HepG2 (cell line): ENCODE data around the gene JOSD1. TPM values are rescaled to one million over a fixed set of nuclear protein-coding genes. Genes with fewer than 3 reads are reported as not detected.

Experiments
- BCLAF1 ChIP-seq: fragments of 450-650 bp; IDR thresholded peaks from 2 replicates; pipeline ENCODE4 v1.6.1; 2017; ENCODE audit warnings: mild to moderate bottlenecking
- CHD2 ChIP-seq: IDR thresholded peaks from 2 replicates; pipeline ENCODE4 v1.6.1; 2011; ENCODE audit warnings: low read depth, low read length, improper control_type of control experiment
- FOSL2 ChIP-seq: sonication (generic); formaldehyde crosslinking; IDR thresholded peaks from 2 replicates; pipeline ENCODE4 v1.4.0; 2020; ENCODE audit warnings: missing genetic modification reagents
- NR2F1 ChIP-seq, 2 experiments: fragments of 450-650 bp in 1 of 2; formaldehyde crosslinking in 1 of 2; IDR thresholded peaks; 2 replicates each; pipeline versions ENCODE4 v1.5.0 to v1.6.1; 2016 to 2020; ENCODE audit warnings: mild to moderate bottlenecking in 1 of 2, missing compliant biosample characterization in 1 of 2, missing genetic modification reagents in 1 of 2, moderate library complexity in 1 of 2
- TGIF2 ChIP-seq: IDR thresholded peaks from 2 replicates; pipeline ENCODE4 v1.6.1; 2016; ENCODE audit warnings: control low read depth, missing compliant biosample characterization
- ZBTB21 ChIP-seq: sonication (generic); formaldehyde crosslinking; IDR thresholded peaks from 2 replicates; pipeline ENCODE4 v1.4.0; 2020; ENCODE audit warnings: missing genetic modification reagents
- ZBTB46 ChIP-seq: sonication (generic); formaldehyde crosslinking; IDR thresholded peaks from 2 replicates; pipeline ENCODE4 v1.4.0; 2020; ENCODE audit warnings: mild to moderate bottlenecking, missing genetic modification reagents, borderline replicate concordance
- ZHX2 ChIP-seq, 2 experiments: sonication (generic) in 1 of 2; formaldehyde crosslinking in 1 of 2; IDR thresholded peaks; 2 replicates each; pipeline versions ENCODE4 v1.6.1 to v1.9.0; 2014 to 2022; ENCODE audit warnings: antibody characterized with exemption in 1 of 2, borderline replicate concordance in 1 of 2, inconsistent platforms in 1 of 2, low read depth in 1 of 2, missing genetic modification reagents in 1 of 2
- ZNF367 ChIP-seq: sonication (generic); formaldehyde crosslinking; IDR thresholded peaks from 2 replicates; pipeline ENCODE4 v1.4.0; 2020; ENCODE audit warnings: missing genetic modification reagents, borderline replicate concordance
- ZNF430 ChIP-seq: sonication (generic); formaldehyde crosslinking; IDR thresholded peaks from 2 replicates; pipeline ENCODE4 v1.9.0; 2021; ENCODE audit warnings: mild to moderate bottlenecking, missing genetic modification reagents
- ZNF501 ChIP-seq: sonication (generic); formaldehyde crosslinking; IDR thresholded peaks from 2 replicates; pipeline ENCODE4 v1.5.1; 2020; ENCODE audit warnings: mild to moderate bottlenecking, moderate library complexity, missing genetic modification reagents
- ZNF879 ChIP-seq: sonication (generic); formaldehyde crosslinking; IDR thresholded peaks from 2 replicates; pipeline ENCODE4 v1.8.1; 2023; ENCODE audit warnings: missing genetic modification reagents
- ZSCAN20 ChIP-seq: sonication (generic); formaldehyde crosslinking; IDR thresholded peaks from 2 replicates; pipeline ENCODE4 v1.4.0; 2020; ENCODE audit warnings: missing genetic modification reagents, mild to moderate bottlenecking, borderline replicate concordance
- polyA plus RNA-seq, 8 experiments: library from polyadenylated mRNA; depleted of rRNA in 3 of 8; stranded (reverse) in 7 of 8; unstranded in 1 of 8; fragments of >200 nt; fragmentation: Illumina TruSeq in 4 of 8; extraction: Trizol in 4 of 8; gene quantifications; 2 replicates each; pipeline versions ENCODE4 v1.2.1 to v1.2.3, GENCODE V29; 2011 to 2016; ENCODE audit warnings: low read depth in 4 of 8, missing spikeins in 1 of 8, mixed read lengths in 1 of 8; ENCODE audit not compliant: insufficient read depth in 1 of 8
- total RNA-seq, 5 experiments: library from RNA; depleted of rRNA; stranded (reverse); fragments of >200 nt; fragmentation: Illumina TruSeq; extraction: Trizol; gene quantifications; 2 replicates each; pipeline ENCODE4 v1.2.3, GENCODE V29; 2016; ENCODE audit warnings: low read depth in 1 of 5
- TF ChIP-seq, protein P1 (sequence below): sonication (generic); formaldehyde crosslinking; IDR thresholded peaks from 2 replicates; pipeline ENCODE4 v1.4.0; 2020; ENCODE audit warnings: missing genetic modification reagents, borderline replicate concordance

JOSD1 gene
- total and polyA plus RNA-seq, 2 of the 13 experiments (the other 11 are each of a cell fraction or from before 2014, with no cell fraction given) = 31.7 to 38.4 TPM

- peak; percentile 99 for TF ChIP-seq ZBTB21 (CRISPR knock-in tag)
- 0 out of 2 replicates have a peak, but pooled peaks have one; percentile 35 for TF ChIP-seq ZSCAN20 (CRISPR knock-in tag)
- no peak for TF ChIP-seq NR2F1 (CRISPR knock-in tag; IDR thresholded peaks at IDR 0.05)
- no peak for TF ChIP-seq ZNF879 (CRISPR knock-in tag)
- no peak for TF ChIP-seq ZNF367 (CRISPR knock-in tag)
- TF ChIP-seq TGIF2 (CRISPR knock-in tag) = no peak
- TF ChIP-seq ZHX2 (IDR thresholded peaks at IDR 0.05; ENCODE audit: low read depth) = peak; percentile 99
- TF ChIP-seq ZHX2 (CRISPR knock-in tag; IDR thresholded peaks at IDR 0.05; ENCODE audit: borderline replicate concordance) = no peak
- TF ChIP-seq ZNF430 (CRISPR knock-in tag) = peak; percentile 77; the same call in 1 of the 2 replicates
- TF ChIP-seq BCLAF1 = no peak
- peak; percentile 64 for TF ChIP-seq ZNF501 (CRISPR knock-in tag)
- no peak for TF ChIP-seq CHD2
- TF ChIP-seq FOSL2 (CRISPR knock-in tag) = peak; percentile 67
- TF ChIP-seq, protein P1, sequence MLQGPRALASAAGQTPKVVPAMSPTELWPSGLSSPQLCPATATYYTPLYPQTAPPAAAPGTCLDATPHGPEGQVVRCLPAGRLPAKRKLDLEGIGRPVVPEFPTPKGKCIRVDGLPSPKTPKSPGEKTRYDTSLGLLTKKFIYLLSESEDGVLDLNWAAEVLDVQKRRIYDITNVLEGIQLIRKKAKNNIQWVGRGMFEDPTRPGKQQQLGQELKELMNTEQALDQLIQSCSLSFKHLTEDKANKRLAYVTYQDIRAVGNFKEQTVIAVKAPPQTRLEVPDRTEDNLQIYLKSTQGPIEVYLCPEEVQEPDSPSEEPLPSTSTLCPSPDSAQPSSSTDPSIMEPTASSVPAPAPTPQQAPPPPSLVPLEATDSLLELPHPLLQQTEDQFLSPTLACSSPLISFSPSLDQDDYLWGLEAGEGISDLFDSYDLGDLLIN = peak; percentile 87
- no peak for TF ChIP-seq ZBTB46 (CRISPR knock-in tag)
Measured at GRCh38 chr22:38700789-38701628, at the start of gene JOSD1 (continued).
